ENCODE measurements around the gene ZMYM3. TPM values are rescaled to one million over a fixed set of nuclear protein-coding genes. Genes with fewer than 3 reads are reported as not detected.

The ZMYM3 gene
- total and polyA plus RNA-seq, 8 donors = 2.9 to 53.6 (median 9.0) TPM

- DNase-seq = peak in 1 of 2 donors; percentile 44
- H3K9me3 ChIP-seq = no peaks in the 10 kb centered on the region
- H3K4me1 ChIP-seq = peaks cover 0 to 28% (median 17%) of the 10 kb centered on the region in 4 donors
- WGBS, 5 donors = 44 to 53% (median 49%) methylated on average over 8 of the region's 8 CpGs
- H3K36me3 ChIP-seq = peaks cover 0 to 45% (median 42%) of the 10 kb centered on the region in 4 donors
- intact Hi-C loops (cut with DNase I; ENCODE audit: low total_unique reads) = no loop called here
- no peak overlapping the region for H3K4me3 ChIP-seq
- no peaks in the 10 kb centered on the region for H3K27me3 ChIP-seq
- TF ChIP-seq CTCF (IDR thresholded peaks at IDR 0.05) = no peak
- H3K27ac ChIP-seq = no peak overlapping the region
These were observed 2.4 kb downstream of the ZMYM3 start for GRCh38 chrX:71251466-71251973.

- Histone ChIP-seq H3K27ac (no peak overlapping the region), H3K4me1 (peaks cover 0 to 28% (median 17%) of the 10 kb centered on the region in 4 donors), H3K9me3 (no peaks in the 10 kb centered on the region), H3K27me3 (no peaks in the 10 kb centered on the region), H3K36me3 (peaks cover 0 to 51% (median 49%) of the 10 kb centered on the region in 4 donors), H3K4me3 (no peak overlapping the region)
- no peak for DNase-seq
- no peak for TF ChIP-seq CTCF (IDR thresholded peaks at IDR 0.05)
- 76 to 91% (median 85%) methylated on average over 8 to 9 of the region's 9 CpGs for WGBS, 5 donors
- intact Hi-C loops (cut with DNase I; ENCODE audit: low total_unique reads) = no loop called here
These were observed 3.1 kb downstream of the ZMYM3 start for GRCh38 chrX:71250841-71251240.

GRCh38 chrX:71245159-71245558 lies 8.8 kb downstream of the ZMYM3 start:
- H3K4me3 ChIP-seq = no peak overlapping the region
- intact Hi-C loops (cut with DNase I; ENCODE audit: low total_unique reads) = no loop called here
- H3K27me3 ChIP-seq = no peaks in the 10 kb centered on the region
- H3K9me3 ChIP-seq = no peaks in the 10 kb centered on the region
- no peak for DNase-seq
- whole genome bisulfite sequencing, 5 donors = 73 to 100% (median 84%) methylated on average over 1 to 2 of the region's 2 CpGs
- H3K36me3 ChIP-seq = peaks cover 0 to 100% (median 99%) of the 10 kb centered on the region in 4 donors
- no peaks in the 10 kb centered on the region for H3K4me1 ChIP-seq
- no peak for TF ChIP-seq POLR2A (IDR thresholded peaks at IDR 0.05)
- no peak for TF ChIP-seq CTCF (IDR thresholded peaks at IDR 0.05)
- TF ChIP-seq EP300 (IDR thresholded peaks at IDR 0.05) = no peak
- no peak for TF ChIP-seq POLR2AphosphoS5 (IDR thresholded peaks at IDR 0.05)
- no peak overlapping the region for H3K27ac ChIP-seq

- Histone ChIP-seq H3K27ac (no peak overlapping the region), H3K4me3 (no peak overlapping the region), H3K4me1 (no peaks in the 10 kb centered on the region), H3K27me3 (no peaks in the 10 kb centered on the region), H3K36me3 (peaks cover 0 to 100% (median 97%) of the 10 kb centered on the region in 4 donors), H3K9me3 (no peaks in the 10 kb centered on the region)
- intact Hi-C loops (cut with DNase I; ENCODE audit: low total_unique reads) = no loop called here
- TF ChIP-seq EP300 (IDR thresholded peaks at IDR 0.05) = no peak
- TF ChIP-seq CTCF (IDR thresholded peaks at IDR 0.05) = no peak
- no peak for TF ChIP-seq POLR2A (IDR thresholded peaks at IDR 0.05)
- TF ChIP-seq POLR2AphosphoS5 (IDR thresholded peaks at IDR 0.05) = no peak
- DNase-seq = no peak
- WGBS, 5 donors = 83 to 98% (median 92%) methylated on average over 8 to 9 of the region's 9 CpGs
These were observed 9.4 kb downstream of the ZMYM3 start for GRCh38 chrX:71244359-71245128.
